Activated T-cell treated with anti-CD3 and anti-CD28 coated beads, Interleukin-2, amount 50 U/mL, for 1 hour (primary cell): ENCODE data around the gene KLHL6.
"Not testable (repeated sequence)": the region's sequence is repeated elsewhere in the genome, so short reads cannot be mapped to it uniquely, and the experiment has no call there.

Experiments
- DNase-seq: peaks from one replicate; pipeline ENCODE4 v3.0.0-alpha.2; 2020

The KLHL6 gene

GRCh38 chr3:183484431-183485075, 71.0 kb downstream of the KLHL6 start:
- no peak for DNase-seq

GRCh38 chr3:183481582-183481981, 73.9 kb downstream of the KLHL6 start:
- DNase-seq = no peak

- DNase-seq = no peak
These were observed 77.0 kb downstream of the KLHL6 start for GRCh38 chr3:183478501-183478900.

GRCh38 chr3:183477801-183478456, 77.6 kb downstream of the KLHL6 start:
- no peak for DNase-seq

- DNase-seq = not testable (repeated sequence)
These were observed 79.7 kb downstream of the KLHL6 start for GRCh38 chr3:183475764-183476162.

GRCh38 chr3:183475016-183475763, 80.3 kb downstream of the KLHL6 start:
- no peak for DNase-seq

- no peak for DNase-seq
These were observed 81.5 kb downstream of the KLHL6 start for GRCh38 chr3:183473969-183474368.

GRCh38 chr3:183472155-183472554, 83.4 kb downstream of the KLHL6 start:
- no peak for DNase-seq

- no peak for DNase-seq
These were observed 87.1 kb downstream of the KLHL6 start for GRCh38 chr3:183468424-183468823.

- no peak for DNase-seq
These were observed 88.9 kb downstream of the KLHL6 start for GRCh38 chr3:183466575-183466974.

GRCh38 chr3:183465710-183466109, 89.8 kb downstream of the KLHL6 start:
- not testable (repeated sequence) for DNase-seq

GRCh38 chr3:183464480-183464879, 91.0 kb downstream of the KLHL6 start:
- no peak for DNase-seq

- no peak for DNase-seq
These were observed 95.1 kb downstream of the KLHL6 start for GRCh38 chr3:183460081-183461055.

- DNase-seq = no peak
These were observed 100.4 kb downstream of the KLHL6 start for GRCh38 chr3:183455089-183455488.

GRCh38 chr3:183454064-183454463, 101.4 kb downstream of the KLHL6 start:
- no peak for DNase-seq

GRCh38 chr3:183449791-183450190, 105.7 kb downstream of the KLHL6 start:
- no peak for DNase-seq

- DNase-seq = no peak
These were observed 106.1 kb downstream of the KLHL6 start for GRCh38 chr3:183449391-183449790.

- DNase-seq = no peak
These were observed 107.0 kb downstream of the KLHL6 start for GRCh38 chr3:183448369-183449128.

GRCh38 chr3:183447206-183448001, 108.1 kb downstream of the KLHL6 start:
- peak; percentile 62 for DNase-seq

GRCh38 chr3:183446838-183447205, 108.7 kb downstream of the KLHL6 start:
- DNase-seq = no peak

GRCh38 chr3:183444748-183445147, 110.8 kb downstream of the KLHL6 start:
- DNase-seq = no peak
